Measurements from ENCODE around the gene SMTNL2. TPM values are rescaled to one million over a fixed set of nuclear protein-coding genes. Genes with fewer than 3 reads are reported as not detected.
"Not testable (repeated sequence)": the region's sequence is repeated elsewhere in the genome, so short reads cannot be mapped to it uniquely, and the experiment has no call there.

The SMTNL2 gene
- total and polyA plus RNA-seq, 9 of the 15 experiments (the other 6 are each of a cell fraction or from before 2014, with no cell fraction given): not detected

GRCh38 chr17:4577386-4577993 lies 6.8 kb upstream of the SMTNL2 start:
- no peak overlapping the region for H3K4me3 ChIP-seq
- ATAC-seq: no peak
- no peak overlapping the region for H3K4me2 ChIP-seq (ENCODE audit: insufficient read depth, low read length)
- peak; percentile 38; the same call in 1 of the 2 replicates for TF ChIP-seq TFAP4 (CRISPR knock-in tag; IDR thresholded peaks at IDR 0.05; ENCODE audit: borderline replicate concordance)
- TF ChIP-seq, protein P1, sequence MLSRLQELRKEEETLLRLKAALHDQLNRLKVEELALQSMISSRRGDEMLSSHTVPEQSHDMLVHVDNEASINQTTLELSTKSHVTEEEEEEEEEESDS (CRISPR knock-in tag; IDR thresholded peaks at IDR 0.05): no peak
- POLR2A ChIA-PET: no interaction called here
- H2AFZ ChIP-seq (ENCODE audit: low read depth, low read length): no peak overlapping the region
- H3K27me3 ChIP-seq (ENCODE audit: control insufficient read depth in 2 of 2, insufficient read depth in 2 of 2, low read length in 2 of 2): peaks cover 3 to 57% of the 10 kb centered on the region in 2 experiments
- H3K79me2 ChIP-seq (ENCODE audit: control insufficient read depth, insufficient read depth, low read length): no peaks in the 10 kb centered on the region
- CTCF ChIA-PET (ENCODE audit: low intra/inter-chr PET ratio): no interaction called here
- H3K9me1 ChIP-seq (ENCODE audit: control insufficient read depth, insufficient read depth, low read length): no peaks in the 10 kb centered on the region
- in situ Hi-C loops (cut with MboI) (no loop called here), intact Hi-C loops (cut with micrococcal nuclease) (no loop called here)
- H3K9me3 ChIP-seq (replicated peaks; ENCODE audit: control insufficient read depth, insufficient read depth, low read depth, low read length): no peaks in the 10 kb centered on the region
- H3K27ac ChIP-seq (ENCODE audit: extremely low read depth, low read depth, low read length): no peak overlapping the region
- H3K4me1 ChIP-seq (replicated peaks in 1 of 2; ENCODE audit: control insufficient read depth in 2 of 2, insufficient read depth in 2 of 2, low read length in 2 of 2): peaks cover 0 to 12% of the 10 kb centered on the region in 2 experiments; a peak in 2 of 5 replicates
- no peak for FAIRE-seq
- H3K9ac ChIP-seq (ENCODE audit: insufficient read depth in 1 of 2, low read depth in 2 of 2, low read length in 2 of 2): no peak overlapping the region
- BruUV-seq (replicated peaks): no TSS peak
- no peaks in the 10 kb centered on the region for H3K36me3 ChIP-seq (ENCODE audit: control insufficient read depth, insufficient read depth, low read length)
- 5% methylated on average over 8 of the region's 8 CpGs for WGBS (ENCODE audit: insufficient coverage, low coverage, missing lambda C conversion rate)
- no peaks in the 10 kb centered on the region for H4K20me1 ChIP-seq (replicated peaks; ENCODE audit: control insufficient read depth, insufficient read depth, low read length)
- DNase-seq (ENCODE audit: extremely low read depth in 1 of 4, low spot score in 3 of 4): no peak

DNA sequence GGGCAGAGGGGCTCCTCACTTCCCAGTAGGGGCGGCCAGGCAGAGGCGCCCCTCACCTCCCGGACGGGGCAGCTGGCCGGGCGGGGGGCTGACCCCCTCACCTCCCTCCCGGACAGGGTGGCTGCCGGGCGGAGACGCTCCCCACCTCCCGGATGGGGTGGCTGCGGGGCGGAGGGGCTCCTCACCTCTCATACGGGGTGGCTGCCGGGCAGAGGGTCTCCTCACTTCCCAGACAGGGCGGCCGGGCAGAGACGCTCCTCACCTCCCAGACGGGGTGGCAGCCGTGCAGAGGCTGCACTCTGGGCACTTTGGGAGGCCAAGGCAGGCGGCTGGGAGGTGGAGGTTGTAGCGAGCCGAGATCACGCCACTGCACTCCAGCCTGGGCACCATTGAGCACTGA lies 6.0 kb upstream of the SMTNL2 start:
- H3K4me3 ChIP-seq; BruUV-seq (replicated peaks); H3K36me3 ChIP-seq (ENCODE audit: control insufficient read depth, insufficient read depth, low read length); H3K4me2 ChIP-seq (ENCODE audit: insufficient read depth, low read length); H2AFZ ChIP-seq (ENCODE audit: low read depth, low read length); FAIRE-seq; H4K20me1 ChIP-seq (replicated peaks; ENCODE audit: control insufficient read depth, insufficient read depth, low read length); ATAC-seq; H3K9ac ChIP-seq (ENCODE audit: insufficient read depth in 1 of 2, low read depth in 2 of 2, low read length in 2 of 2); H3K79me2 ChIP-seq (ENCODE audit: control insufficient read depth, insufficient read depth, low read length); H3K9me3 ChIP-seq (replicated peaks; ENCODE audit: control insufficient read depth, insufficient read depth, low read depth, low read length); H3K27ac ChIP-seq (ENCODE audit: extremely low read depth, low read depth, low read length); intact Hi-C loops (cut with micrococcal nuclease); POLR2A ChIA-PET; in situ Hi-C loops (cut with MboI); DNase-seq (ENCODE audit: extremely low read depth in 1 of 4, low spot score in 3 of 4); CTCF ChIA-PET (ENCODE audit: low intra/inter-chr PET ratio); H3K9me1 ChIP-seq (ENCODE audit: control insufficient read depth, insufficient read depth, low read length): not testable (repeated sequence)
- peaks cover 7 to 66% of the 10 kb centered on the region in 2 experiments for H3K27me3 ChIP-seq (ENCODE audit: control insufficient read depth in 2 of 2, insufficient read depth in 2 of 2, low read length in 2 of 2)
- H3K4me1 ChIP-seq (replicated peaks in 1 of 2; ENCODE audit: control insufficient read depth in 2 of 2, insufficient read depth in 2 of 2, low read length in 2 of 2): peaks cover 0 to 12% of the 10 kb centered on the region in 2 experiments; a peak in 2 of 5 replicates
- no CpG with 5 or more reads among the region's 24 CpGs for WGBS (ENCODE audit: insufficient coverage, low coverage, missing lambda C conversion rate)
